Measurements from ENCODE around the gene PPOX.

DNA sequence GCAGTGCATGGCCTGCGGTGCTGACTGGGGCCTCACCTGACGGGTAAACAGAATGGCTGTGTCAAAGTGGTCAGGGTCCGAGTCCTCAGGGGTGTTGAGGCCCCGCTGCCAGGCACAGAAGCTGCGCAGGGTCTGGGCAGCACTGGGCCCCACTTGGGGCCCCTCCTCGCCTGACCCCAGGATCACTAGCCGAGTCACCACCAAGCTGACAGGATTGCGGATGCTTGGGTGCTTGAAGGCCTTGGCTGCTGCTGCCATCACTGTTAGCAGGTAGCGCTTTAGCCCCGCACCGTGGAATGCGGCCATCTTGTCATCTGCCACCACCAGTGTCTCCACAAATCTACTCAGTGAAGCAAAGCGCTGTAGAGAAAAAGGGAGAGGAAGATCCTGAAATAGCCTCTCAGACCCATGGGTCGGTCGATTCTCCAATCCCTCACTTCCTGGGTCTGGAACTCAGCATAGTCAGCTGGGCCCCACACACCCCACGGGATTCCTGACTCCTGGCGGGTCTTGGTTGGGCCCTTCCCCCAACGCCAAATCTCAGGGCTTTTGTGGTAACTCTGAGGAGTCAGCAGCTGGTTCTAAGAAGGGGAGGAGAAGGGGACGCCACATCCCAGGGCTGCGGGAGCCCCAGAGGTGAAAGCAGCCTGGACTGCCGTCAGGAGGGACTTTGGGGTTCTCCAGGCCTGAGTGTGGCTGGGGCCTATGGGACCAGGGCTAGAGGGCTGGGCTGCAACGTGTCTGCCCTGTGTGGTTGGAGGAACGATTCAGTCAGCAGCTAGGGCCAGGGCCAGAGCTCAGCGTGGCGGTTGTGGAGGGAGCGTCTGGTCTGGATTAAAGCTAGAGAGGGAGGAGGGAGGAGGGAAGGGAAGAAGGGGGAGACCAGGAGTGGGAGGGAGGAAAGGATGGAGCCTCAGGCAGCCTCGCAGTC lies 30.6 kb downstream of the PPOX start:
- TF ChIP-seq POLR2AphosphoS5 (IDR thresholded peaks at IDR 0.05; ENCODE audit: low read depth, low read length) (no peak), POLR2A (IDR thresholded peaks at IDR 0.05; ENCODE audit: low read depth, low read length) (no peak)

Data from GM12892 (cell line).